Right cardiac atrium (tissue), 5 donors: ENCODE measurements around the gene GBE1. TPM values are rescaled to one million over a fixed set of nuclear protein-coding genes. Genes with fewer than 3 reads are reported as not detected.
"Not testable (repeated sequence)": the region's sequence is repeated elsewhere in the genome, so short reads cannot be mapped to it uniquely, and the experiment has no call there.

Source experiments
- ATAC-seq, 2 donors: fragments of 200-7000 bp; cut with Tn5 transposase; one replicate each; pipeline versions ENCODE4 v1.8.0 to v1.9.1; 2020; ENCODE audit warnings: moderate library complexity in 2 of 2, mild to moderate bottlenecking in 1 of 2
- DNase-seq, 3 donors: peaks; one replicate each; pipeline ENCODE4 v3.0.0-alpha.2; 2020
- H3K27ac ChIP-seq: one replicate; pipeline ENCODE4 v1.5.1; 2013; ENCODE audit warnings: mild to moderate bottlenecking, low read length, control low read depth, moderate library complexity
- H3K27me3 ChIP-seq: one replicate; pipeline ENCODE4 v1.6.1; 2013; ENCODE audit not compliant: control insufficient read depth, insufficient read depth
- H3K4me1 ChIP-seq: one replicate; pipeline ENCODE4 v1.6.1; 2013; ENCODE audit warnings: low read length; ENCODE audit not compliant: control insufficient read depth, insufficient read depth
- H3K4me3 ChIP-seq: one replicate; pipeline ENCODE4 v1.5.1; 2013; ENCODE audit warnings: low read length, control low read depth
- H3K9me3 ChIP-seq: one replicate; pipeline ENCODE4 v1.6.1; 2013; ENCODE audit warnings: low read length; ENCODE audit not compliant: control insufficient read depth
- WGBS: extraction: QIAGEN DNeasy Blood & Tissue Kit; methylation state at CpG from one replicate; pipeline ENCODE4 v1.1.7; 2013; 5-methylcytosine and 5-hydroxymethylcytosine counted together
- intact Hi-C, 4 donors: fragments of 100-400 bp; cut with DNase I; formaldehyde crosslinking; loops; one replicate each; pipeline versions ENCODE4 v1.11.0 to v1.14.0; 2022 to 2023
- polyA plus RNA-seq: library from polyadenylated mRNA; stranded (reverse); fragments of 200-250 nt; gene quantifications from one replicate; pipeline ENCODE4 v1.2.3, GENCODE V29; 2013
- total RNA-seq, 4 donors: library from RNA; stranded (reverse); fragmentation: NEBNext Ultra II Directional; extraction: Animal tissue kit (Norgen Biotek cat#: 25700); gene quantifications; one replicate each; pipeline ENCODE4 v1.2.1, GENCODE V29; 2021
- donor health status: healthy with polysubstance abuse.
- donor health status: DM: no; HTN: yes; CAD: no.
- donor health status: DM: no; HTN: no; CAD: no.
- donor health status: DM: no; HTN: yes; CAD: no; lungs with severe emphysema.
- donor health status: DM: yes; HTN: yes; CAD: no.

The GBE1 gene
- total and polyA plus RNA-seq, 5 donors: 38.2 to 73.0 (median 51.4) TPM

GRCh38 chr3:81753416-81754027, 7.9 kb downstream of the GBE1 start:
- intact Hi-C loops: no loop called here
- no peak overlapping the region for H3K27ac ChIP-seq
- no peak overlapping the region for H3K4me3 ChIP-seq
- H3K27me3 ChIP-seq: no peaks in the 10 kb centered on the region
- H3K9me3 ChIP-seq: no peaks in the 10 kb centered on the region
- ATAC-seq (no peak), DNase-seq (no peak)
- WGBS: 70% methylated on average over 2 of the region's 2 CpGs
- no peaks in the 10 kb centered on the region for H3K4me1 ChIP-seq

- Histone ChIP-seq H3K4me1 (no peaks in the 10 kb centered on the region), H3K9me3 (no peaks in the 10 kb centered on the region), H3K4me3 (no peak overlapping the region), H3K27ac (no peak overlapping the region), H3K27me3 (no peaks in the 10 kb centered on the region)
- no peak for DNase-seq
- no peak for ATAC-seq
- intact Hi-C loops: no loop called here
Measured at GRCh38 chr3:81752604-81753003, 8.8 kb downstream of the GBE1 start.

GRCh38 chr3:81749265-81749664, 12.2 kb downstream of the GBE1 start:
- Histone ChIP-seq H3K4me3 (no peak overlapping the region), H3K9me3 (no peaks in the 10 kb centered on the region), H3K27ac (no peak overlapping the region), H3K27me3 (no peaks in the 10 kb centered on the region), H3K4me1 (peaks cover 2% of the 10 kb centered on the region)
- 80% methylated on average over 2 of the region's 2 CpGs for WGBS
- ATAC-seq: no peak
- intact Hi-C loops: no loop called here
- no peak for DNase-seq

GRCh38 chr3:81747280-81747679, 14.2 kb downstream of the GBE1 start:
- H3K4me1 ChIP-seq, H3K4me3 ChIP-seq, H3K27ac ChIP-seq, intact Hi-C loops, DNase-seq, H3K9me3 ChIP-seq, H3K27me3 ChIP-seq, ATAC-seq: not testable (repeated sequence)
- WGBS: 81% methylated on average over 4 of the region's 4 CpGs

GRCh38 chr3:81744366-81744765, 17.1 kb downstream of the GBE1 start:
- Histone ChIP-seq H3K9me3 (no peaks in the 10 kb centered on the region), H3K4me3 (no peak overlapping the region), H3K27me3 (no peaks in the 10 kb centered on the region), H3K4me1 (peaks cover 4% of the 10 kb centered on the region), H3K27ac (no peak overlapping the region)
- intact Hi-C loops: no loop called here
- no peak for DNase-seq
- ATAC-seq: peak; percentile 96 to 97

GRCh38 chr3:81743096-81744025, 18.1 kb downstream of the GBE1 start:
- Histone ChIP-seq H3K27ac (no peak overlapping the region), H3K4me3 (no peak overlapping the region), H3K4me1 (peaks cover 4% of the 10 kb centered on the region), H3K9me3 (no peaks in the 10 kb centered on the region), H3K27me3 (no peaks in the 10 kb centered on the region)
- DNase-seq (no peak), ATAC-seq (peak; percentile 75 to 78)
- 57% methylated on average over 5 of the region's 5 CpGs for WGBS
- intact Hi-C loops: no loop called here

- no peak for DNase-seq
- H3K27ac ChIP-seq: peak overlapping the region; percentile 52
- peaks cover 4% of the 10 kb centered on the region for H3K4me1 ChIP-seq
- peak overlapping the region; percentile 28 for H3K4me3 ChIP-seq
- ATAC-seq: no peak
- no peaks in the 10 kb centered on the region for H3K27me3 ChIP-seq
- intact Hi-C loops: no loop called here
- no peaks in the 10 kb centered on the region for H3K9me3 ChIP-seq
- 62% methylated on average over 6 of the region's 6 CpGs for WGBS
Measured at GRCh38 chr3:81742581-81742980, 18.9 kb downstream of the GBE1 start.

GRCh38 chr3:81741216-81741615, 20.2 kb downstream of the GBE1 start:
- WGBS: 46% methylated on average over 1 of the region's 1 CpG
- Histone ChIP-seq H3K27ac (no peak overlapping the region), H3K4me3 (no peak overlapping the region)

GRCh38 chr3:81740731-81741130, 20.7 kb downstream of the GBE1 start:
- ATAC-seq (no peak), DNase-seq (no peak)
- WGBS: 86% methylated on average over 1 of the region's 1 CpG
- Histone ChIP-seq H3K4me3 (no peak overlapping the region), H3K27me3 (no peaks in the 10 kb centered on the region), H3K27ac (no peak overlapping the region), H3K4me1 (peaks cover 1% of the 10 kb centered on the region), H3K9me3 (no peaks in the 10 kb centered on the region)
- intact Hi-C loops: no loop called here

More at GRCh38 chr3:81741216-81741615, 20.2 kb downstream of the GBE1 start:
- DNase-seq: no peak
- H3K4me1 ChIP-seq: peaks cover 1% of the 10 kb centered on the region
- H3K27me3 ChIP-seq: no peaks in the 10 kb centered on the region
- intact Hi-C loops: no loop called here
- ATAC-seq: no peak
- no peaks in the 10 kb centered on the region for H3K9me3 ChIP-seq

GRCh38 chr3:81735334-81735733, 26.1 kb downstream of the GBE1 start:
- ATAC-seq (no peak), DNase-seq (no peak)
- intact Hi-C loops: no loop called here
- WGBS: 89% methylated on average over 5 of the region's 5 CpGs
- H3K27ac ChIP-seq: no peak overlapping the region
- H3K4me3 ChIP-seq: no peak overlapping the region
- peaks cover 1% of the 10 kb centered on the region for H3K4me1 ChIP-seq
- no peaks in the 10 kb centered on the region for H3K9me3 ChIP-seq
- no peaks in the 10 kb centered on the region for H3K27me3 ChIP-seq

- DNase-seq: no peak
- no peak overlapping the region for H3K4me3 ChIP-seq
- intact Hi-C loops: no loop called here
- H3K27ac ChIP-seq: no peak overlapping the region
- no peaks in the 10 kb centered on the region for H3K27me3 ChIP-seq
- no peaks in the 10 kb centered on the region for H3K9me3 ChIP-seq
- ATAC-seq: no peak
- H3K4me1 ChIP-seq: peaks cover 1% of the 10 kb centered on the region
- WGBS: 97% methylated on average over 1 of the region's 1 CpG
Measured at GRCh38 chr3:81734742-81735141, 26.7 kb downstream of the GBE1 start.
